HepG2 (cell line): Measurements from ENCODE around the gene MAST1. TPM values are rescaled to one million over a fixed set of nuclear protein-coding genes. Genes with fewer than 3 reads are reported as not detected.

Experiments used
- CBX5 ChIP-seq: sonication (generic); formaldehyde crosslinking; IDR thresholded peaks from 2 replicates; pipeline ENCODE4 v1.4.0; 2020; ENCODE audit warnings: missing genetic modification reagents, borderline replicate concordance
- CENPX ChIP-seq: sonication (generic); formaldehyde crosslinking; IDR thresholded peaks from 2 replicates; pipeline ENCODE4 v1.9.0; 2021; ENCODE audit warnings: mild to moderate bottlenecking, missing genetic modification reagents, moderate library complexity
- IRF2 ChIP-seq: IDR thresholded peaks from 2 replicates; pipeline ENCODE4 v1.6.1; 2018; ENCODE audit warnings: missing genetic modification reagents, missing compliant biosample characterization
- KLF6 ChIP-seq: IDR thresholded peaks from 2 replicates; pipeline ENCODE4 v1.8.0; 2016; ENCODE audit warnings: missing biosample characterization, missing genetic modification reagents
- KMT2A ChIP-seq: sonication (generic); formaldehyde crosslinking; IDR thresholded peaks from 2 replicates; pipeline ENCODE4 v1.4.0; 2020; ENCODE audit warnings: missing genetic modification reagents
- NFKBIZ ChIP-seq: IDR thresholded peaks from 2 replicates; pipeline ENCODE4 v1.6.1; 2018; ENCODE audit warnings: missing genetic modification reagents, missing compliant biosample characterization
- NKX3-1 ChIP-seq: sonication (generic); formaldehyde crosslinking; IDR thresholded peaks from 2 replicates; pipeline ENCODE4 v1.5.0; 2020; ENCODE audit warnings: missing genetic modification reagents
- NRL ChIP-seq: sonication (generic); formaldehyde crosslinking; IDR thresholded peaks from 2 replicates; pipeline ENCODE4 v1.5.0; 2020; ENCODE audit warnings: missing genetic modification reagents, mild to moderate bottlenecking, moderate library complexity, borderline replicate concordance
- RAD21 ChIP-seq: fragments of 450-650 bp; formaldehyde crosslinking; IDR thresholded peaks from 2 replicates; pipeline ENCODE4 v1.5.0; 2020; ENCODE audit warnings: mild to moderate bottlenecking
- RXRB ChIP-seq: IDR thresholded peaks from 2 replicates; pipeline ENCODE4 v1.6.1; 2016; ENCODE audit warnings: borderline replicate concordance, missing genetic modification reagents, missing compliant biosample characterization
- SALL2 ChIP-seq: sonication (generic); formaldehyde crosslinking; IDR thresholded peaks from 2 replicates; pipeline ENCODE4 v1.8.1; 2023; ENCODE audit warnings: mild to moderate bottlenecking, missing genetic modification reagents, inconsistent platforms
- SAP130 ChIP-seq: IDR thresholded peaks from 2 replicates; pipeline ENCODE4 v1.6.1; 2016; ENCODE audit warnings: low read depth
- SMARCE1 ChIP-seq: fragments of 450-650 bp; IDR thresholded peaks from 2 replicates; pipeline ENCODE4 v1.6.1; 2017; ENCODE audit warnings: borderline replicate concordance
- SNRNP70 ChIP-seq: fragments of 200-400 bp; formaldehyde crosslinking; IDR thresholded peaks from 2 replicates; pipeline ENCODE4 v1.6.1; 2017; ENCODE audit warnings: mild to moderate bottlenecking, low read depth, low read length, moderate library complexity
- SPEN ChIP-seq: sonication (generic); formaldehyde crosslinking; IDR thresholded peaks from 2 replicates; pipeline ENCODE4 v1.5.1; 2020; ENCODE audit warnings: low read depth, mild to moderate bottlenecking, missing genetic modification reagents
- TEAD3 ChIP-seq: optimal IDR thresholded peaks from 2 replicates; pipeline ENCODE3; 2016; ENCODE audit warnings: borderline replicate concordance
- THAP11 ChIP-seq: IDR thresholded peaks from 2 replicates; pipeline ENCODE4 v1.6.1; 2016; ENCODE audit warnings: missing biosample characterization, missing genetic modification reagents
- ZGPAT ChIP-seq: IDR thresholded peaks from 2 replicates; pipeline ENCODE4 v1.6.1; 2016; ENCODE audit warnings: mild to moderate bottlenecking
- ZNF205 ChIP-seq: IDR thresholded peaks from 2 replicates; pipeline ENCODE4 v1.6.1; 2018; ENCODE audit warnings: missing biosample characterization, missing genetic modification reagents
- ZNF263 ChIP-seq: sonication (generic); formaldehyde crosslinking; IDR thresholded peaks from 2 replicates; pipeline ENCODE4 v1.4.0; 2020; ENCODE audit warnings: missing genetic modification reagents
- ZNF331 ChIP-seq: sonication (generic); formaldehyde crosslinking; IDR thresholded peaks from 2 replicates; pipeline ENCODE4 v1.4.0; 2020; ENCODE audit warnings: missing genetic modification reagents
- ZNF350 ChIP-seq: sonication (generic); formaldehyde crosslinking; IDR thresholded peaks from 2 replicates; pipeline ENCODE4 v1.4.0; 2020; ENCODE audit warnings: mild to moderate bottlenecking, low read depth, missing genetic modification reagents, borderline replicate concordance
- ZSCAN9 ChIP-seq: IDR thresholded peaks from 2 replicates; pipeline ENCODE4 v1.6.1; 2016; ENCODE audit warnings: borderline replicate concordance
- polyA plus RNA-seq, 8 experiments: library from polyadenylated mRNA; depleted of rRNA in 3 of 8; stranded (reverse) in 7 of 8; unstranded in 1 of 8; fragments of >200 nt; fragmentation: Illumina TruSeq in 4 of 8; extraction: Trizol in 4 of 8; gene quantifications; 2 replicates each; pipeline versions ENCODE4 v1.2.1 to v1.2.3, GENCODE V29; 2011 to 2016; ENCODE audit warnings: low read depth in 4 of 8, missing spikeins in 1 of 8, mixed read lengths in 1 of 8; ENCODE audit not compliant: insufficient read depth in 1 of 8
- total RNA-seq, 5 experiments: library from RNA; depleted of rRNA; stranded (reverse); fragments of >200 nt; fragmentation: Illumina TruSeq; extraction: Trizol; gene quantifications; 2 replicates each; pipeline ENCODE4 v1.2.3, GENCODE V29; 2016; ENCODE audit warnings: low read depth in 1 of 5
- TF ChIP-seq, protein P1 (sequence below): sonication (generic); formaldehyde crosslinking; IDR thresholded peaks from 2 replicates; pipeline ENCODE4 v1.8.0; 2023; ENCODE audit warnings: mild to moderate bottlenecking, missing genetic modification reagents
- TF ChIP-seq, protein P2 (sequence below): sonication (generic); formaldehyde crosslinking; IDR thresholded peaks from 2 replicates; pipeline ENCODE4 v1.4.0; 2020; ENCODE audit warnings: mild to moderate bottlenecking, missing genetic modification reagents
- TF ChIP-seq, protein P3 (sequence below): sonication (generic); formaldehyde crosslinking; IDR thresholded peaks from 2 replicates; pipeline ENCODE4 v1.4.0; 2020; ENCODE audit warnings: missing genetic modification reagents, mild to moderate bottlenecking, borderline replicate concordance

The MAST1 gene
- total and polyA plus RNA-seq, 2 of the 13 experiments (the other 11 are each of a cell fraction or from before 2014, with no cell fraction given), result 0.73 to 4.7 TPM

- TF ChIP-seq RAD21, result peak; percentile 96
- TF ChIP-seq SNRNP70, result no peak
- TF ChIP-seq ZSCAN9 (CRISPR knock-in tag), result 0 out of 2 replicates have a peak, but pooled peaks have one; percentile 27
- TF ChIP-seq, protein P1, sequence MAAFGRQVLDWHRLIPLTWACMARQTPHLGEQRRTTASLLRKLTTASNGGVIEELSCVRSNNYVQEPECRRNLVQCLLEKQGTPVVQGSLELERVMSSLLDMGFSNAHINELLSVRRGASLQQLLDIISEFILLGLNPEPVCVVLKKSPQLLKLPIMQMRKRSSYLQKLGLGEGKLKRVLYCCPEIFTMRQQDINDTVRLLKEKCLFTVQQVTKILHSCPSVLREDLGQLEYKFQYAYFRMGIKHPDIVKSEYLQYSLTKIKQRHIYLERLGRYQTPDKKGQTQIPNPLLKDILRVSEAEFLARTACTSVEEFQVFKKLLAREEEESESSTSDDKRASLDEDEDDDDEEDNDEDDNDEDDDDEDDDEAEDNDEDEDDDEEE (CRISPR knock-in tag), result peak; percentile 60; the same call in 1 of the 2 replicates
- peak; percentile 60; the same call in 1 of the 2 replicates for TF ChIP-seq SPEN (CRISPR knock-in tag)
- no peak for TF ChIP-seq NKX3-1 (CRISPR knock-in tag)
- TF ChIP-seq IRF2 (CRISPR knock-in tag), result peak; percentile 67; the same call in 1 of the 2 replicates
- TF ChIP-seq KMT2A, result no peak
- 0 out of 2 replicates have a peak, but pooled peaks have one; percentile 45 for TF ChIP-seq ZGPAT (CRISPR knock-in tag)
- peak; percentile 30; the same call in 1 of the 2 replicates for TF ChIP-seq RXRB (CRISPR knock-in tag)
- peak; percentile 75; the same call in 1 of the 2 replicates for TF ChIP-seq ZNF205 (CRISPR knock-in tag)
- 0 out of 2 replicates have a peak, but pooled peaks have one; percentile 50 for TF ChIP-seq KLF6 (CRISPR knock-in tag)
- peak; percentile 49; the same call in 1 of the 2 replicates for TF ChIP-seq ZNF350 (CRISPR knock-in tag)
- TF ChIP-seq TEAD3 (CRISPR knock-in tag), result peak; percentile 59
- no peak for TF ChIP-seq CENPX (CRISPR knock-in tag)
- TF ChIP-seq, protein P2, sequence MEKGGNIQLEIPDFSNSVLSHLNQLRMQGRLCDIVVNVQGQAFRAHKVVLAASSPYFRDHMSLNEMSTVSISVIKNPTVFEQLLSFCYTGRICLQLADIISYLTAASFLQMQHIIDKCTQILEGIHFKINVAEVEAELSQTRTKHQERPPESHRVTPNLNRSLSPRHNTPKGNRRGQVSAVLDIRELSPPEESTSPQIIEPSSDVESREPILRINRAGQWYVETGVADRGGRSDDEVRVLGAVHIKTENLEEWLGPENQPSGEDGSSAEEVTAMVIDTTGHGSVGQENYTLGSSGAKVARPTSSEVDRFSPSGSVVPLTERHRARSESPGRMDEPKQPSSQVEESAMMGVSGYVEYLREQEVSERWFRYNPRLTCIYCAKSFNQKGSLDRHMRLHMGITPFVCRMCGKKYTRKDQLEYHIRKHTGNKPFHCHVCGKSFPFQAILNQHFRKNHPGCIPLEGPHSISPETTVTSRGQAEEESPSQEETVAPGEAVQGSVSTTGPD (CRISPR knock-in tag), result no peak
- TF ChIP-seq SALL2 (CRISPR knock-in tag), result peak; percentile 29; the same call in 1 of the 2 replicates
- peak; percentile 57 for TF ChIP-seq THAP11 (CRISPR knock-in tag)
- 0 out of 2 replicates have a peak, but pooled peaks have one; percentile 15 for TF ChIP-seq ZNF263
- TF ChIP-seq, protein P3, sequence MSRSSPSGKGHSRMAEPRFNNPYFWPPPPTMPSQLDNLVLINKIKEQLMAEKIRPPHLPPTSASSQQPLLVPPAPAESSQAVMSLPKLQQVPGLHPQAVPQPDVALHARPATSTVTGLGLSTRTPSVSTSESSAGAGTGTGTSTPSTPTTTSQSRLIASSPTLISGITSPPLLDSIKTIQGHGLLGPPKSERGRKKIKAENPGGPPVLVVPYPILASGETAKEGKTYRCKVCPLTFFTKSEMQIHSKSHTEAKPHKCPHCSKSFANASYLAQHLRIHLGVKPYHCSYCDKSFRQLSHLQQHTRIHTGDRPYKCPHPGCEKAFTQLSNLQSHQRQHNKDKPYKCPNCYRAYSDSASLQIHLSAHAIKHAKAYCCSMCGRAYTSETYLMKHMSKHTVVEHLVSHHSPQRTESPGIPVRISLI (CRISPR knock-in tag), result no peak
- peak; percentile 54; the same call in 1 of the 2 replicates for TF ChIP-seq ZNF331
- peak; percentile 28; the same call in 1 of the 2 replicates for TF ChIP-seq NRL (CRISPR knock-in tag)
- TF ChIP-seq SAP130 (CRISPR knock-in tag), result peak; percentile 80
- TF ChIP-seq SMARCE1, result no peak
- peak; percentile 80; the same call in 1 of the 2 replicates for TF ChIP-seq CBX5 (CRISPR knock-in tag)
- peak; percentile 37; the same call in 1 of the 2 replicates for TF ChIP-seq NFKBIZ (CRISPR knock-in tag)
Observed at GRCh38 chr19:12796146-12797071, 41.9 kb upstream of the MAST1 start (continued).
